Ascending aorta (tissue), 2 donors: ENCODE results near the gene KIR3DL1. TPM values are rescaled to one million over a fixed set of nuclear protein-coding genes. Genes with fewer than 3 reads are reported as not detected.
"Not testable (repeated sequence)": the region's sequence is repeated elsewhere in the genome, so short reads cannot be mapped to it uniquely, and the experiment has no call there.

ENCODE experiments used
- DNase-seq, 2 donors: peaks; one replicate each; pipeline ENCODE4 v3.0.0-alpha.2; 2019; ENCODE audit warnings: low spot score in 2 of 2
- H3K27ac ChIP-seq, 2 donors: fragments of 200-600 bp; sonication (generic); one replicate each; pipeline ENCODE4 v1.5.1; 2016 to 2017; ENCODE audit warnings: mild to moderate bottlenecking in 1 of 2
- H3K27me3 ChIP-seq: fragments of 200-600 bp; sonication (generic); one replicate; pipeline ENCODE4 v1.5.1; 2017
- H3K36me3 ChIP-seq, 2 donors: fragments of 200-600 bp; sonication (generic); one replicate each; pipeline ENCODE4 v1.5.1; 2016
- H3K4me1 ChIP-seq, 2 donors: fragments of 200-600 bp; sonication (generic); one replicate each; pipeline ENCODE4 v1.5.1; 2016 to 2017; ENCODE audit warnings: mild to moderate bottlenecking in 1 of 2
- H3K4me3 ChIP-seq, 2 donors: fragments of 200-600 bp; sonication (generic); one replicate each; pipeline ENCODE4 v1.5.1; 2016 to 2017; ENCODE audit warnings: mild to moderate bottlenecking in 1 of 2
- H3K9me3 ChIP-seq, 2 donors: fragments of 200-600 bp; sonication (generic); one replicate each; pipeline ENCODE4 v1.5.1; 2016
- intact Hi-C: fragments of 100-400 bp; cut with DNase I; formaldehyde crosslinking; loops from one replicate; pipeline ENCODE4 v1.15.1; 2023
- total RNA-seq: library from RNA; depleted of rRNA; stranded (reverse); fragments of >200 nt; gene quantifications from one replicate; pipeline ENCODE4 v1.1.0, GENCODE V29; 2016
- TF ChIP-seq, protein P1 (sequence below), 3 experiments: fragments of 200-600 bp in 2 of 3; fragments of 450-650 bp in 1 of 3; sonication (generic) in 2 of 3; IDR thresholded peaks; one replicate each; pipeline ENCODE4 v1.5.1; 2016 to 2019; ENCODE audit warnings: antibody characterized with exemption in 3 of 3, mild to moderate bottlenecking in 1 of 3, moderate library complexity in 1 of 3

The KIR3DL1 gene
- total RNA-seq, 1 donor from 2014 or later: not detected

DNA sequence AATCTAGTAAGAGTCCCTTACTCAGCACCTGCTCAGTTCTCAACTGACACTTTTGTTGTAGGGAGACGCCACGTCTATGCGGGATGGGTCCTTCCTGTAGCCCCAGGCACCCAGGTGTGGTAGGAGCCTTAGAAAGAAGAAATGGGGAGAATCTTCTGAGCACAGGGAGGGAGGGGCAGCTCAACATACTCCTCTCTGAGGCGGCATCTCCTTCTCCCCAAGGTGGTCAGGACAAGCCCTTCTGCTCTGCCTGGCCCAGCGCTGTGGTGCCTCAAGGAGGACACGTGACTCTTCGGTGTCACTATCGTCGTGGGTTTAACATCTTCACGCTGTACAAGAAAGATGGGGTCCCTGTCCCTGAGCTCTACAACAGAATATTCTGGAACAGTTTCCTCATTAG, 11.7 kb upstream of the KIR3DL1 start:
- Histone ChIP-seq H3K4me3 (no peak overlapping the region), H3K27me3 (no peaks in the 10 kb centered on the region), H3K27ac (no peak overlapping the region), H3K9me3 (no peaks in the 10 kb centered on the region), H3K4me1 (no peaks in the 10 kb centered on the region), H3K36me3 (no peaks in the 10 kb centered on the region)
- TF ChIP-seq, protein P1, sequence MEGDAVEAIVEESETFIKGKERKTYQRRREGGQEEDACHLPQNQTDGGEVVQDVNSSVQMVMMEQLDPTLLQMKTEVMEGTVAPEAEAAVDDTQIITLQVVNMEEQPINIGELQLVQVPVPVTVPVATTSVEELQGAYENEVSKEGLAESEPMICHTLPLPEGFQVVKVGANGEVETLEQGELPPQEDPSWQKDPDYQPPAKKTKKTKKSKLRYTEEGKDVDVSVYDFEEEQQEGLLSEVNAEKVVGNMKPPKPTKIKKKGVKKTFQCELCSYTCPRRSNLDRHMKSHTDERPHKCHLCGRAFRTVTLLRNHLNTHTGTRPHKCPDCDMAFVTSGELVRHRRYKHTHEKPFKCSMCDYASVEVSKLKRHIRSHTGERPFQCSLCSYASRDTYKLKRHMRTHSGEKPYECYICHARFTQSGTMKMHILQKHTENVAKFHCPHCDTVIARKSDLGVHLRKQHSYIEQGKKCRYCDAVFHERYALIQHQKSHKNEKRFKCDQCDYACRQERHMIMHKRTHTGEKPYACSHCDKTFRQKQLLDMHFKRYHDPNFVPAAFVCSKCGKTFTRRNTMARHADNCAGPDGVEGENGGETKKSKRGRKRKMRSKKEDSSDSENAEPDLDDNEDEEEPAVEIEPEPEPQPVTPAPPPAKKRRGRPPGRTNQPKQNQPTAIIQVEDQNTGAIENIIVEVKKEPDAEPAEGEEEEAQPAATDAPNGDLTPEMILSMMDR (IDR thresholded peaks at IDR 0.05): no peak
- intact Hi-C loops: no loop called here
- DNase-seq: no peak

DNA sequence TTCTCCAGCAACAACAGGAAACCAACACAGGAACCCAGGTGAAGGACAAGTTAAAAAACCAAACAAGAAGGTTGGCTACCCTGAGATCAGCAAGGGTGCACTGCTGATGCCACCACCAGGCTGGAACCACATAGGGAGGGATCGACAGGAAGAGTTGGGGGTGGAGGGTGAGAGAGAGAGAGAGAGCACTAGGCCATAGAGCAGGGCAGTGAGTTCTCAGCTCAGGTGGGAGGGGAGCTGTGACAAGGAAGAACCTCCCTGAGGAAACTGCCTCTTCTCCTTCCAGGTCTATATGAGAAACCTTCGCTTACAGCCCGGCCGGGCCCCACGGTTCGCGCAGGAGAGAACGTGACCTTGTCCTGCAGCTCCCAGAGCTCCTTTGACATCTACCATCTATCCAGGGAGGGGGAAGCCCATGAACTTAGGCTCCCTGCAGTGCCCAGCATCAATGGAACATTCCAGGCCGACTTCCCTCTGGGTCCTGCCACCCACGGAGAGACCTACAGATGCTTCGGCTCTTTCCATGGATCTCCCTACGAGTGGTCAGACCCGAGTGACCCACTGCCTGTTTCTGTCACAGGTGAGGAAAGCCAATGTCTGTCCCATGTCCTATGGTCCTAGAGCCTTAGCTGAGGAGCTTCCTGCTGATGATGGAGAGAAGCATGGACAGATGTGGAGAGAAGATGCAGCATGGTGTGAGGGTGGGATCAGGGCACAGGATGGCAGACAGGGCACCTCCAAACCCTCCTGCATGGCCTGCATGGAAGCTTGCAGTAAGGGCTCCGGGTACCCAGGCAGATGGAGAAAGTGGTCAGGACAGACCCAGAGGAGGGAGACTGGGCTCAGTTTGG, 10.4 kb upstream of the KIR3DL1 start:
- Histone ChIP-seq H3K27ac (no peak overlapping the region), H3K36me3 (no peaks in the 10 kb centered on the region), H3K4me3 (no peak overlapping the region), H3K4me1 (no peaks in the 10 kb centered on the region), H3K27me3 (no peaks in the 10 kb centered on the region), H3K9me3 (no peaks in the 10 kb centered on the region)
- intact Hi-C loops: no loop called here
- TF ChIP-seq, protein P1 (IDR thresholded peaks at IDR 0.05): no peak
- no peak for DNase-seq

DNA sequence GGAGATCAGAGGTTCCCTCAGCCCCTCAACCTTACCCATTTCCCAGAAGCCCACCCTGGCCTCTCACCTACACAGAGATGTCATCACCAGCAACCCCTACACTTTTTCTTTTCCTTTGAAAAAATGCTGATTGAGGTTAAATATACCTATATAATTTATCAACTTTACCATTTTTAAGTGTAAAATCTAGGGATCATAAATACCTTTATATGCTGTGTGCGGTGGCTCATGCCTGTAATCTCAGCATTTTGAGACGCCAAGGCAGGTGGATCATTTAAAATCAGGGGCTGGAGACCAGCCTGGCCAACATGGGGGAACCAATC, 9.8 kb upstream of the KIR3DL1 start:
- Histone ChIP-seq H3K4me1 (no peaks in the 10 kb centered on the region), H3K9me3 (no peaks in the 10 kb centered on the region), H3K36me3 (no peaks in the 10 kb centered on the region), H3K4me3 (no peak overlapping the region), H3K27me3 (no peaks in the 10 kb centered on the region), H3K27ac (no peak overlapping the region)
- TF ChIP-seq, protein P1 (IDR thresholded peaks at IDR 0.05): no peak
- DNase-seq: no peak
- intact Hi-C loops: no loop called here

DNA sequence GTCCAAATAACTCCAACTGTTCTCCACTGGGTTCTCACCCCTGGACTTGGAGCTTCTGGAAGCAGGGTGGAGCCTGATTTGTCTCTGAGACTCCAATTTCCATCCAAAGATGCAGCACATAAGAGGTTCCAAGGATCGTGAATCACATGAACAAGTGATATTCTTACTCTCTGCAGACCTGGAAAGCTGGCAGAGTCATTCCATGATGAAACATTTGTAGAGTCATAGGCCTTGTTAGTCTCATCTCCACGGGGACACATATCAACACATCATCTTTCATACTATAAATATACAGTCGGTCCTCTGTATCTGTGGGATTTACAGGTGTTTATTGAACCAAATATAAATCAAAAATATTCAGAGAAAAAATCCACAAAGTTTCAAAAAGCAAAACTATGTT, 1.7 kb upstream of the KIR3DL1 start:
- H3K4me1 ChIP-seq, H3K27me3 ChIP-seq, H3K4me3 ChIP-seq, H3K36me3 ChIP-seq, intact Hi-C loops, H3K9me3 ChIP-seq, DNase-seq, H3K27ac ChIP-seq: not testable (repeated sequence)

DNA sequence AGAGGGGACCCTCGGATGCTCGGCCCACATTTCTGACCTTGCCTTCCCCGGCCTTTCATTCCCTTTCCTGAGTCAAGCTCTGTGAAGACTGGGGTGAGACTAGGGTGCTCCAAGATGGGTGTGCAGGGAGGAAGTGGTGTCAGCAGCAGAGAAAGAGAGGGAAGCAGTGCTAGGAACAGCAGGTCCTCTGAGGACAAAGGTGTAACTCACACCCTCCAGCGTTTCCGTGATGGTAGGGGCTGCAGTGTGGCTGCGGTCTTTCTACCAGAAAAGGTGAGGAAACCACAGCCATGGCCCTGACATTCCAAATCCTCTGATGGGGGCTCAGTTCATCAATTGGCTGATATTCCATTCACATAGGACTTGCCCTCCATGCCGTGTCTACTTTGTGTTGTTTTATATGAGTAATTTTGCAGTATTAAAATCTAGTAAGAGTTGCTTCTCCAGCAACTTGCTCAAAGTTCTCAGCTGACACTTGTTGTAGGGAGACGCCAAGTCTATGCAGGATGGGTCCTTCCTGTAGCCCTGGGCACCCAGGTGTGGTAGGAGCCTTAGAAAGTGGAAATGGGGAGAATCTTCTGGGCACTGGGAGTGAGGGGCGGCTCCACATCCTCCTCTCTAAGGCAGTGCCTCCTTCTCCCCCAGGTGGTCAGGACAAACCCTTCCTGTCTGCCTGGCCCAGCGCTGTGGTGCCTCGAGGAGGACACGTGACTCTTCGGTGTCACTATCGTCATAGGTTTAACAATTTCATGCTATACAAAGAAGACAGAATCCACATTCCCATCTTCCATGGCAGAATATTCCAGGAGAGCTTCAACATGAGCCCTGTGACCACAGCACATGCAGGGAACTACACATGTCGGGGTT, 1.6 kb downstream of the KIR3DL1 start:
- Histone ChIP-seq H3K4me1 (no peaks in the 10 kb centered on the region), H3K27me3 (no peaks in the 10 kb centered on the region), H3K36me3 (no peaks in the 10 kb centered on the region), H3K4me3 (no peak overlapping the region), H3K9me3 (no peaks in the 10 kb centered on the region), H3K27ac (no peak overlapping the region)
- TF ChIP-seq, protein P1 (IDR thresholded peaks at IDR 0.05): no peak
- DNase-seq: no peak
- intact Hi-C loops: no loop called here

DNA sequence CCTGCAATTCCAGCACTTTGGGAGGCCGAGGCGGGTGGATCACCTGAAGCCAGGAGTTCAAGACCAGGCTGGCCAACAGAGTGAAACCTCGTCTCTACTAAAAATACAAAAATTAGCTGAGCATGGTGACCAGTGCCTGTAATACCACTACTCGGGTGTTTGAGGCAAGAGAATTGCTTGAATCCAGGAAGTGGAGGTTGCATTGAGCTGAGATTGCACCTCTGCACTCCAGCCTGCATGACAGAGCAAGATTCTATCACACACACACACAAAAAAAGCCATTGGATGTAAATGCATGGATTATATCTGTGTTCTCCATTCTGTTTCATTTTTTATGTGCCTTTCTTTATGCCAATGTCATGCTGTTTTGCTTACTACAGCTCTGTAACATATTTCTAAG, 8.1 kb downstream of the KIR3DL1 start:
- DNase-seq, H3K36me3 ChIP-seq, H3K27me3 ChIP-seq, H3K4me3 ChIP-seq, H3K27ac ChIP-seq, intact Hi-C loops, H3K9me3 ChIP-seq, H3K4me1 ChIP-seq: not testable (repeated sequence)

DNA sequence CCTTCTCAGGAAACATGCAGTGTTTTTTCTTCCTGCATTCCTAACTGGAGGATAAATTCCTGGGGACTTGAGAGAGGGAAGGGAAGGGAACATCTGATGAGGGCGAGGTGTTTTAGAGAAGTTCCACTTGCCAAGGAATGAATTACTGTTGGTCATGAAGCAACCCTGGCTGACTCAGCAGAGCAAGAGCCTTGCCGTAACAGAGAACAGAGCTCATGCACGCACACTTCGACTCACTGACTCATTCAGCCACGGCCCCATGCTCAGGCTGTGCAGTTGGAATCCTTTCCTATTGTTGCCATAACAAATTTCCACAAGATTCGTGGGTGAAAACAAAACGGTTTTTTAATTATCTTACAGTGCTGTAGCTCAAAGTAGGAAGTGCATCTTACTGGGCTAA, 9.1 kb downstream of the KIR3DL1 start:
- H3K4me3 ChIP-seq, H3K36me3 ChIP-seq, H3K9me3 ChIP-seq, H3K27me3 ChIP-seq, H3K27ac ChIP-seq, DNase-seq, H3K4me1 ChIP-seq, intact Hi-C loops: not testable (repeated sequence)

DNA sequence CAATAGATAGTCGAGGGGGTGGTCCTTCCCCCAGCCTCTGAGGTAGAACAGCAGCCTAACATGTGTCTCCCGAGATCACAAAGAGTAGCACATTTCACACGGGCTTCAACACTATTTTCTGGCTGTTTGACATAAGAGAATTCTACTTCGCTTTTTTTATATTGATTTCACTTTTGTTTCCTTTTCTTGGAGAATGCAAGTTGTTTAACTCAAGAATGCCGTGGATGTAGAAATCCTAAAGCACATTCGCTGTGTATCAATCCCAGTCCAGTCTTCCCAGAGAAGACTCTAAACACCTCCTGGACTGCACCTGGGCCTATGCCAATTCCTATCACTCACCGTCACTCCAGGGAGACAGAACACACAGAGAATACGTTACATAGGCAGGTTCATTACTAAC, 11.8 kb downstream of the KIR3DL1 start:
- intact Hi-C loops, H3K4me1 ChIP-seq, H3K36me3 ChIP-seq, H3K9me3 ChIP-seq, H3K27me3 ChIP-seq, H3K4me3 ChIP-seq, DNase-seq, H3K27ac ChIP-seq: not testable (repeated sequence)

DNA sequence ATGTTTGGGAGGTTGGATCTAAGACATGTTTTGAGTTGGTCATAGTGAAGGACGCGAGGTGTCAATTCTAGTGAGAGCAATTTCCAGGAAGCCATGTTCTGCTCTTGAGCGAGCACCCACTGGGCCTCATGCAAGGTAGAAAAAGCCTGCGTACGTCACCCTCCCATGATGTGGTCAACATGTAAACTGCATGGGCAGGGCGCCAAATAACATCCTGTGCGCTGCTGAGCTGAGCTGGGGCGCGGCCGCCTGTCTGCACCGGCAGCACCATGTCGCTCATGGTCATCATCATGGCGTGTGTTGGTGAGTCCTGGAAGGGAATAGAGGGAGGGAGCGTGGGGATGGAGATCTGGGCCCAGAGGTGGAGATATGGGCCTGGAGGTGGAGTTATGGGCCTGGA, 16.2 kb downstream of the KIR3DL1 start, which contains the start of gene KIR2DS4:
Gene KIR2DS4, plus strand, starts transcription at position 181 of the 400 bp plus-strand sequence.
- H3K9me3 ChIP-seq, H3K4me3 ChIP-seq, DNase-seq, H3K4me1 ChIP-seq, H3K27me3 ChIP-seq, intact Hi-C loops, H3K27ac ChIP-seq, H3K36me3 ChIP-seq: not testable (repeated sequence)

DNA sequence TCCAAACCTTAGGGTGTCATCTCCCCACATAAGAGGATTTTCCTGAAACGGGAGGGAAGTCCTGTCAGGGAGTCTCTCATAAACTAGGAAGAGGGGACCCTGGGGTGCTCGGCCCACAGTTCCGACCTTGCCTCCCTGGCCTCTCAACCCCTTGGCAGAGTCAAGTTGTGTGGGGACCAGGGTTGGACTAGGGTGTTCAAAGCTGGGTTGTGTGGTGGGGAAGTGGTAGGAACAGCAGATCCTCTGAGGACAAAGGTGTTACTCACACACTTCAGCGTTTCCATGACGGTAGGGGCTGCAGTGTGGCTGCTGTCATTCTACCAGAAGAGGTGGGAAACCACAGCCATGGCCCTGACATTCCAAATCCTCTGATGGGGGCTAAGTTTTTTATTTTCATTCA, 18.9 kb downstream of the KIR3DL1 start:
- H3K4me3 ChIP-seq, intact Hi-C loops, H3K27me3 ChIP-seq, DNase-seq, H3K9me3 ChIP-seq, H3K27ac ChIP-seq, H3K4me1 ChIP-seq, H3K36me3 ChIP-seq: not testable (repeated sequence)
